HG02973 (cell line): ENCODE measurements around the gene C9orf40.
A peak's percentile ranks its signal among the peaks of the same experiment; 100 is the strongest.

Experiments
- ATAC-seq: cut with Tn5 transposase; IDR thresholded peaks from one replicate; pipeline ENCODE4 v1.9.1; 2021; ENCODE audit warnings: moderate library complexity; ENCODE audit not compliant: unreplicated experiment

Gene C9orf40

GRCh38 chr9:74952201-74953151 lies at the start of gene C9orf40:
C9orf40 (minus strand) TSS chr9:74952912; CDS start chr9:74952611, 301 bp downstream.
- ATAC-seq, result peak; percentile 92

GRCh38 chr9:75001719-75002421 lies 49.2 kb upstream of the C9orf40 start:
- peak; percentile 89 for ATAC-seq

GRCh38 chr9:75000835-75001234 lies 48.1 kb upstream of the C9orf40 start:
- peak; percentile 78 for ATAC-seq

- no peak for ATAC-seq
These were observed 32.3 kb upstream of the C9orf40 start for GRCh38 chr9:74985041-74985440.

GRCh38 chr9:74983709-74984108 lies 31.0 kb upstream of the C9orf40 start:
- no peak for ATAC-seq

- ATAC-seq, result no peak
These were observed 27.1 kb upstream of the C9orf40 start for GRCh38 chr9:74979844-74980243.

GRCh38 chr9:74977287-74977686 lies 24.6 kb upstream of the C9orf40 start:
- ATAC-seq, result no peak

- ATAC-seq, result no peak
These were observed 22.8 kb upstream of the C9orf40 start for GRCh38 chr9:74975538-74975937.

GRCh38 chr9:74974558-74974957 lies 21.8 kb upstream of the C9orf40 start:
- no peak for ATAC-seq

GRCh38 chr9:74973714-74974113 lies 21.0 kb upstream of the C9orf40 start:
- no peak for ATAC-seq

GRCh38 chr9:74963056-74963455 lies 10.3 kb upstream of the C9orf40 start:
- no peak for ATAC-seq

GRCh38 chr9:74961496-74961895 lies 8.8 kb upstream of the C9orf40 start:
- ATAC-seq, result no peak

GRCh38 chr9:74960561-74960960 lies 7.8 kb upstream of the C9orf40 start:
- ATAC-seq, result no peak

- ATAC-seq, result peak; percentile 60
These were observed 5.9 kb upstream of the C9orf40 start for GRCh38 chr9:74958587-74958986.

GRCh38 chr9:74953235-74953751 lies 581 bp upstream of the C9orf40 start:
- no peak for ATAC-seq

GRCh38 chr9:74951725-74952151 lies 974 bp downstream of the C9orf40 start:
- ATAC-seq, result peak; percentile 36

GRCh38 chr9:74951107-74951720 lies 1.5 kb downstream of the C9orf40 start:
- no peak for ATAC-seq

GRCh38 chr9:74949859-74950855 lies 2.6 kb downstream of the C9orf40 start:
- no peak for ATAC-seq

GRCh38 chr9:74948937-74949336 lies 3.8 kb downstream of the C9orf40 start:
- no peak for ATAC-seq

- ATAC-seq, result no peak
These were observed 6.0 kb downstream of the C9orf40 start for GRCh38 chr9:74946686-74947085.
